HG03097 (cell line): ENCODE results near the gene MNX1.

Source experiments
- ATAC-seq: cut with Tn5 transposase; IDR thresholded peaks from one replicate; pipeline ENCODE4 v1.9.1; 2021; ENCODE audit not compliant: unreplicated experiment, low FRiP score

MNX1 gene

GRCh38 chr7:156985101-156985992 is 25.1 kb downstream of the MNX1 start:
- ATAC-seq = no peak

DNA sequence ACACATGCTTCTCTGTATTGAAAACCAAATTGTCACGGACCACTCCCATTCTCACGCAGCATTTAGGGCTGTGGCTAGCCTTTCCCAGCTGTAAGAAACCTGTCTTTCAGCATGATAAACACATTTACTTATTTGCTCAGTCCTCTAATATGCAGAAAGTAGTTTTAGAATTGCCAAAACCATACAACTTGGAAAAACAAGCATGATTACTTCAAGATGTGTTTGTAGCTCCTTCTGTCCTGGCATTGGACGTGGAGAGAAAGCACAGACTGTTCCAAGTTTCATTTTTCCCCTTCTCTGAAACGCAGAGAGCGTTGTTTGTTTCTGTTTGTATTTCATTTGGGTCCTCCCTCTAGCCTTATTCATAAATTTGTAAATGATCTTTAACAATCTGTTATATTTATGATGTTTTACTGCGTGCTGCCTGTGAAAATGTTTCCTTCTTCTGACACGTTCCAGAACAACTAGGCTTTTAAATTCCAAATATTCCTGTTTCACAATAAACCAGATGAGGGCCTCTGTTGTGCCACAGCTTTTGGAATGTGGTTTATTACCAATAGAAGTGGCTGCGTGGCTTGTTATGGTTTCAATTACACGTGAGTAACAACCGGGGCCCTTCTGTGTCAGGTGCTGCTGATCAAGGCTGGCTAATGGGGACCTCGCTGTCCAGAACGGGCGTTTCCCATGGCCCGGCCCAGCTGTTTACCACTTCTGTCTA is 26.1 kb downstream of the MNX1 start:
- ATAC-seq = no peak

- no peak for ATAC-seq
These were observed 30.8 kb downstream of the MNX1 start for GRCh38 chr7:156979711-156980110.

DNA sequence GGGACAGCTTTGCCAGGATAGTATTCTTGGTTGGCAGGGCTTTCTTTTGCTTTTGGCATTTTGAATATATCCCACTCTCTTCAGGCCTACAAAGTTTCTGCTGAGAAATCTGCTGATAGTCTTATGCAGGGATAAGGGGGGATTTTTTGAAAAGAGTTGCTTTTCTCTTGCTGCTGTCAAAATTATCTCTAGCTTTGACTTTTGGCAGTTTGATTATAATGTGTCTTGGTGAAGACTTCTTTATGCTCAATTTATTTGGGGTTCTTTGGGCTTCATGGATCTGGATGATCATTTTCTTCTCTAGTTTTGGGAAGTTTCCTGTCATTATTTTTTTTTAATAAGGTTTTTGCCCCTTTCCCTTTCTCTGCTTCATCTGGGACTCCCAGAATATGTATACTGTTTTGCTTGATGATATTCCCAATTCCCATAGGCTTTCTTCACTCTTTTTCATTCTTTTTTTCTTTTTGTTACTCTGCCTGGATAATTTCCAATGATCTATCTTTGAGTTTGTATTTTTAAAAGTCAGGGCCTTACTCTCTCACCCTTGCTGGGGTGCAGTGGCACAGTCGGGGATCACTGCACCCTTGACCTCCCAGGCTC is 31.4 kb downstream of the MNX1 start:
- no peak for ATAC-seq

DNA sequence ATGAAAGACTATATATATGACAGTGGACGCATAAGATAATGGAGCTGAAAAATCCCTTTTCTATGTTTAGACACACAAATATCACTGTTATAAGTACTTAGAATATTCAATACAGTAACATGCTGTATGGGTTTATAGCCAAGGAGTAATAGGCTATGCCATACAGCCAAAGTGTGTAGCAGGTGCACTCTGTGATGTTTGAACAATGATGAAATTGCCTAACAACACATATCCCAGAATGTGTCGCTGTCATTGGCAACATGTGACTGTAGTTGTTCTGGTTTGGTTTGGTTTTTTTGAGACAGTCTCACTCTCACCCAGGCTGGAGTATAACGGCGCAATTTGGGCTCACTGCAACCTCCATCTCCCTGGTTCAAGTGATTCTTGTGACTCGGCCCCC is 34.8 kb downstream of the MNX1 start:
- ATAC-seq = no peak

DNA sequence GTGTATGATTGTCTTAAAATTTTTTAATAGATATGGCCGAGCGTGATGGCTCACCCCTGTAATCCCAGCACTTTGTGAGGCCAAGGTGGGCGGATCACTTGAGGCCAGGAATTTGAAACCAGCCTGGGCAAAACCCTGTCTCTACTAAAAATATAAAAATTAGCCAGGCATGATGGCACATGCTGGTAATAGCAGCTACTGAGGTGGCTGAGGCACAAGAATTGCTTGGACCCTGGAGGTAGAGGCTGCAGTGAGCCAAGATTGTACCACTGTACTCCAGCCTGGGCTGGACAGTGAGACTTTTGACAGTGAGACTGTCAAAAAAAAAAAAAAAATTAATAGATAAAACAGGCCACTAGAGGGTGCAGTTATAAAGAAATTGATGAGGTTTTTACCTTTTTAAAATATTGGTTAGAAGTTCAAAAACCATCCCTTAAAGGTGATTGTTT is 40.5 kb downstream of the MNX1 start:
- no peak for ATAC-seq

DNA sequence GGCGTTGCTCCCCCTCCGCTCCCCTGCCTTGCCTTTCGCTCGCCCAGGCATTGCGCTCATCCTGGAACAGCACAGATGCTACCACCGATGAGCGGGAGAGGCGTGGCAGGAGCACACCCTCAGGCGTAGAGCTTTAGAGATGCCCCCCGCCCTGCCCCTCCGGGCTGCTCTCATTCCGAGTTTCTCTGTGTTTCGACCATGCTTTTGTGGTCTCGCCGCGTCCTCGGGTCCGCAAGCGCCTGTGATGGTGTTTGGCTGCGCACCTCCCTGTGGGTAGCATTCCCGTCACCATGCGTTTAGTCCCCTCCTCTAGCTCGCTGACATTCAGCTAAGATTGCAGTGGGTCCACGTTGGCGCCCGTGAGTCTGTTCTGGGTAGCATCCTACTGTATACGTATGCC is 42.3 kb downstream of the MNX1 start:
- ATAC-seq = no peak

GRCh38 chr7:156966387-156966786 is 44.1 kb downstream of the MNX1 start:
- ATAC-seq = no peak

- ATAC-seq = no peak
These were observed 45.5 kb downstream of the MNX1 start for GRCh38 chr7:156964971-156965370.

DNA sequence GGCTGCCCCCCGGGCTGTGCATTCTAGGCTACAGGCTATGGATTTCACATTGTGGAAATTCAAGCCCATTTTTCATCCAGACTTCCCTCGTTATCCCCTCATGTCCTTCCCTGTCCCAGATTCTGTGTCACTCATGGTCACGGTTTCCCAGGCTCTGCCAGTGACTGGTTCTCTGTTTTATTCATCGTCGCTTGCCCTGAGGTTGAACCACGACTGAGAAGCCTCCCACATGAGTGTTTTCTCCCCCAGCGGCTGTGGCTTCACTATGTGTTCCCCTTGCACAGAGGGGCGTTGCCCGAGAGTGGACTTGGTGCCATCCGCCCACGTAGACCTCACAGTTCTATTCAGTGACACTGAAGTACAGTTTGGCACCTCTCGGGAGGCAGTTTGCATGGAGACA is 47.0 kb downstream of the MNX1 start:
- ATAC-seq = no peak

GRCh38 chr7:156962897-156963296 is 47.6 kb downstream of the MNX1 start:
- no peak for ATAC-seq

- no peak for ATAC-seq
These were observed 48.3 kb downstream of the MNX1 start for GRCh38 chr7:156962145-156962544.

DNA sequence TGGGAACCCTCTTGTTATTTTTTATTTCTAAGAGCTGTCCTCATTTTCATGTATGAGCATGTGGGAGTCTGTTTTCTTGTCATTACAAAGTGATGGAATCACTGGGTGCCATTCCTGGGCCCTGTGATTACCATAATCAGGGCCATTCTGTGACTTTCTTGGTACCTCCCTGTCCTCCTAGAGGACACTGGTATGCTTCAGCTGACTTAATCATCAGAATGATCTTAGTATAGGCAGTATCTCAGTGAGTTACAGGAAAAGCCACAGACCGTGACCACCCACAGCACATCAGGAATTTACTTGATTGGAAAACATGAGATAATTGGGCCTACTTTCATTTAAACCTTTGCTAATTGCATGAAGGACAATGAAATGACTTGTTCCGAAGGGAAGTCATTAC is 53.7 kb downstream of the MNX1 start:
- no peak for ATAC-seq

DNA sequence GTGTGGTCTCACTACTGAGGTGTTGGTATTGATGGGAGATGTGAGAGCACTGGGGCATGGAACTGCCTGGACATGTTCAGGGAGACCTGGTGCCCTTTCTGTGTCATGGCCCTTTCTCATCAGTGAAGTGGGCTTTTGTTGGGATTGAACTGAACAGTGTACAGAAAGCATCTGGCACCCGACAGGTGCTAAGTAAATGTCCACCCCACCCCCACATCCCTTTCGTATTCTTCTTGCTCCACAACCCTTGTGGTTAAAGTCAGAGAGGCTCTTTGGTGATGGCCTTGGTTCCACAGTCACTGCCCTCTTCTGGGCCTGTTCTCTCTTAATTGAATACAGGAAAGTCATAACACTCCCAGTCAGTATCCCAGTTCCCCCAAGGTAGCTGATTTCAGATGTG is 55.5 kb downstream of the MNX1 start:
- no peak for ATAC-seq
